H1 (cell line): ENCODE results near the gene SOBP. TPM values are rescaled to one million over a fixed set of nuclear protein-coding genes. Genes with fewer than 3 reads are reported as not detected.

Experiments used
- CTCF ChIA-PET: fragments of 300-600 bp; sonication (Branson Sonifier 250); formaldehyde crosslinking; loops from one replicate; lab custom pipeline; 2021; ENCODE audit not compliant: partially characterized antibody; lab: Charles Lee
- POLR2A ChIA-PET: fragments of 300-600 bp; sonication (Branson Sonifier 250); formaldehyde crosslinking; loops from one replicate; lab custom pipeline; 2021; ENCODE audit warnings: inconsistent platforms; ENCODE audit not compliant: partially characterized antibody; lab: Charles Lee
- DNase-seq, 2 experiments: peaks; one replicate each; pipeline versions ENCODE4 v3.0.0 to v3.0.0-alpha.2; 2010 to 2022; ENCODE audit warnings: low spot score in 2 of 2, low read depth in 1 of 2, mixed read lengths in 1 of 2
- FAIRE-seq: peaks from 2 replicates; lab custom pipeline; 2011; peaks lifted over from hg19 to GRCh38; lab: Jason Lieb, UNC
- H2AFZ ChIP-seq: 2 replicates; pipeline ENCODE4 v1.8.1; 2012; ENCODE audit warnings: low read length, inconsistent platforms
- H2AK5ac ChIP-seq: 2 replicates; pipeline ENCODE4 v1.6.1; 2013; ENCODE audit warnings: low read depth, low read length
- H2BK120ac ChIP-seq: replicated peaks from 2 replicates; pipeline ENCODE3; 2013; ENCODE audit warnings: low read depth, low read length, inconsistent platforms
- H2BK12ac ChIP-seq: 2 replicates; pipeline ENCODE4 v1.6.1; 2013; ENCODE audit warnings: low read depth, low read length
- H2BK15ac ChIP-seq: 2 replicates; pipeline ENCODE4 v1.6.1; 2013; ENCODE audit warnings: low read length
- H2BK20ac ChIP-seq: 2 replicates; pipeline ENCODE4 v1.6.1; 2013; ENCODE audit warnings: low read length
- H2BK5ac ChIP-seq: 2 replicates; pipeline ENCODE4 v1.6.1; 2013; ENCODE audit warnings: low read depth, low read length
- H3K14ac ChIP-seq: 2 replicates; pipeline ENCODE4 v1.6.1; 2013; ENCODE audit warnings: inconsistent platforms; ENCODE audit not compliant: insufficient read length
- H3K18ac ChIP-seq: 2 replicates; pipeline ENCODE4 v1.6.1; 2013; ENCODE audit warnings: low read length; ENCODE audit errors: extremely low read depth
- H3K23ac ChIP-seq: 2 replicates; pipeline ENCODE4 v1.6.1; 2013; ENCODE audit warnings: inconsistent platforms; ENCODE audit not compliant: insufficient read length
- H3K23me2 ChIP-seq: 2 replicates; pipeline ENCODE4 v1.6.1; 2013; ENCODE audit warnings: low read depth, low read length
- H3K27ac ChIP-seq: 2 replicates; pipeline ENCODE4 v1.6.1; 2011; ENCODE audit warnings: low read depth, low read length, inconsistent platforms
- H3K27me3 ChIP-seq, 4 experiments: replicated peaks in 1 of 4; 1 replicate in 1 of 4; 2 replicates in 3 of 4; pipeline versions ENCODE4 v1.6.1 to v1.8.1; 2011 to 2013; ENCODE audit warnings: low read length in 3 of 4, mild to moderate bottlenecking in 3 of 4, inconsistent platforms in 2 of 4, mixed read lengths in 2 of 4, moderate library complexity in 1 of 4; ENCODE audit not compliant: control insufficient read depth in 3 of 4, insufficient read depth in 3 of 4; ENCODE audit errors: extremely low read depth in 1 of 4
- H3K36me3 ChIP-seq, 4 experiments: 2 replicates each; pipeline versions ENCODE4 v1.6.1 to v1.8.1; 2011 to 2013; ENCODE audit warnings: mild to moderate bottlenecking in 4 of 4, low read length in 3 of 4, moderate library complexity in 2 of 4, control low read depth in 1 of 4, inconsistent platforms in 1 of 4; ENCODE audit not compliant: insufficient read depth in 4 of 4, control insufficient read depth in 2 of 4
- H3K4ac ChIP-seq: replicated peaks from 2 replicates; pipeline ENCODE3; 2013; ENCODE audit warnings: low read length, low read depth, mixed read lengths, inconsistent platforms; ENCODE audit not compliant: insufficient read length
- H3K4me1 ChIP-seq, 4 experiments: replicated peaks in 1 of 4; 1 replicate in 1 of 4; 2 replicates in 3 of 4; pipeline versions ENCODE4 v1.6.1 to v1.8.1; 2011 to 2013; ENCODE audit warnings: low read length in 3 of 4, inconsistent platforms in 2 of 4, mixed read lengths in 1 of 4; ENCODE audit not compliant: insufficient read depth in 4 of 4, control insufficient read depth in 3 of 4
- H3K4me2 ChIP-seq, 2 experiments: 2 replicates each; pipeline versions ENCODE4 v1.6.1 to v1.8.1; 2011 to 2013; ENCODE audit warnings: low read depth in 2 of 2, low read length in 2 of 2, control low read depth in 1 of 2, inconsistent platforms in 1 of 2, mild to moderate bottlenecking in 1 of 2; ENCODE audit not compliant: insufficient read depth in 1 of 2
- H3K4me3 ChIP-seq, 4 experiments: fragments of 200-600, 300-600 bp in 1 of 4; sonication (generic), shearing (Covaris generic), sonication (Bioruptor Twin) in 1 of 4; 2 replicates each; pipeline versions ENCODE4 v1.5.1 to v1.8.1; 2011 to 2016; ENCODE audit warnings: low read length in 4 of 4, low read depth in 3 of 4, control low read depth in 2 of 4, inconsistent platforms in 2 of 4, mild to moderate bottlenecking in 2 of 4, mixed read lengths in 1 of 4, moderate library complexity in 1 of 4; ENCODE audit not compliant: insufficient read depth in 2 of 4; ENCODE audit errors: extremely low read depth in 1 of 4
- H3K56ac ChIP-seq: replicated peaks from 2 replicates; pipeline ENCODE3; 2013; ENCODE audit warnings: low read depth, mild to moderate bottlenecking, mixed read lengths, low read length, inconsistent platforms; ENCODE audit not compliant: insufficient read length
- H3K79me1 ChIP-seq: 2 replicates; pipeline ENCODE4 v1.6.1; 2013; ENCODE audit warnings: low read depth, low read length, control low read depth
- H3K79me2 ChIP-seq, 2 experiments: 2 replicates each; pipeline versions ENCODE4 v1.6.1 to v1.8.1; 2012 to 2013; ENCODE audit warnings: low read length in 2 of 2, mild to moderate bottlenecking in 2 of 2, inconsistent platforms in 1 of 2; ENCODE audit not compliant: insufficient read depth in 2 of 2, control insufficient read depth in 1 of 2
- H3K9ac ChIP-seq, 4 experiments: replicated peaks in 1 of 4; 1 replicate in 1 of 4; 2 replicates in 3 of 4; pipeline versions ENCODE4 v1.6.1 to v1.8.1; 2011 to 2013; ENCODE audit warnings: low read depth in 3 of 4, low read length in 3 of 4, control low read depth in 2 of 4, mild to moderate bottlenecking in 2 of 4, moderate library complexity in 2 of 4, inconsistent platforms in 1 of 4; ENCODE audit errors: extremely low read depth in 1 of 4
- H3K9me3 ChIP-seq, 2 experiments: 2 replicates each; pipeline versions ENCODE4 v1.6.1 to v1.8.1; 2012 to 2013; ENCODE audit warnings: mild to moderate bottlenecking in 2 of 2, moderate library complexity in 2 of 2, control low read depth in 1 of 2, inconsistent platforms in 1 of 2, low read depth in 1 of 2, low read length in 1 of 2, mixed read lengths in 1 of 2; ENCODE audit not compliant: insufficient read depth in 2 of 2
- H4K20me1 ChIP-seq, 2 experiments: replicated peaks in 1 of 2; 2 replicates each; pipeline versions ENCODE3 to v1.8.1; 2011 to 2013; ENCODE audit warnings: inconsistent platforms in 2 of 2, low read length in 2 of 2, mild to moderate bottlenecking in 1 of 2; ENCODE audit not compliant: insufficient read depth in 2 of 2, control insufficient read depth in 1 of 2
- H4K5ac ChIP-seq: 2 replicates; pipeline ENCODE4 v1.6.1; 2013; ENCODE audit warnings: low read length, low read depth, mixed read lengths, inconsistent platforms; ENCODE audit not compliant: insufficient read length
- H4K8ac ChIP-seq: 2 replicates; pipeline ENCODE4 v1.8.0; 2013; ENCODE audit warnings: mild to moderate bottlenecking, moderate library complexity, low read length, inconsistent platforms; ENCODE audit not compliant: insufficient read depth; ENCODE audit errors: extremely low read depth
- H4K91ac ChIP-seq: replicated peaks from 2 replicates; pipeline ENCODE3; 2013; ENCODE audit warnings: low read length, mixed read lengths, inconsistent platforms; ENCODE audit not compliant: insufficient read length
- BCL11A ChIP-seq, 2 experiments: IDR thresholded peaks; one replicate each; pipeline ENCODE4 v1.6.1; 2011; ENCODE audit warnings: low read depth in 2 of 2, low read length in 2 of 2, mild to moderate bottlenecking in 2 of 2
- BRCA1 ChIP-seq: IDR thresholded peaks from 2 replicates; pipeline ENCODE4 v1.6.1; 2012; ENCODE audit warnings: low read depth, low read length, improper control_type of control experiment
- CBX8 ChIP-seq: fragments of 300-800, 300-1000 bp; sonication (generic); IDR thresholded peaks from 2 replicates; pipeline ENCODE4 v1.7.1; 2016; ENCODE audit warnings: low read depth, low read length, borderline replicate concordance
- GABPA ChIP-seq: IDR thresholded peaks from 2 replicates; pipeline ENCODE4 v1.6.1; 2011; ENCODE audit warnings: mild to moderate bottlenecking, low read length, moderate library complexity, borderline replicate concordance; ENCODE audit not compliant: insufficient read depth
- KDM4A ChIP-seq: IDR thresholded peaks from one replicate; pipeline ENCODE4 v1.7.1; 2012; ENCODE audit warnings: low read depth, mild to moderate bottlenecking, moderate library complexity, low read length, inconsistent platforms; ENCODE audit not compliant: severe bottlenecking
- POU5F1 ChIP-seq: IDR thresholded peaks from 2 replicates; pipeline ENCODE4 v1.6.1; 2011; ENCODE audit warnings: low read depth, mild to moderate bottlenecking, low read length, moderate library complexity
- SP2 ChIP-seq: IDR thresholded peaks from 2 replicates; pipeline ENCODE4 v1.6.1; 2012; ENCODE audit warnings: mild to moderate bottlenecking, low read length, inconsistent platforms
- SRF ChIP-seq: IDR thresholded peaks from 2 replicates; pipeline ENCODE4 v1.6.1; 2011; ENCODE audit warnings: mild to moderate bottlenecking, low read depth, low read length, moderate library complexity
- TBP ChIP-seq: IDR thresholded peaks from 2 replicates; pipeline ENCODE4 v1.6.1; 2011; ENCODE audit warnings: low read depth, low read length, improper control_type of control experiment
- TCF12 ChIP-seq: IDR thresholded peaks from 2 replicates; pipeline ENCODE4 v1.6.1; 2011; ENCODE audit warnings: low read depth, mild to moderate bottlenecking, low read length
- TEAD4 ChIP-seq: IDR thresholded peaks from 2 replicates; pipeline ENCODE4 v1.6.1; 2012; ENCODE audit warnings: low read depth, low read length, inconsistent platforms, mixed read lengths
- USF2 ChIP-seq: IDR thresholded peaks from 2 replicates; pipeline ENCODE4 v1.6.1; 2011; ENCODE audit warnings: low read length, improper control_type of control experiment
- WGBS, 2 experiments: shearing (Covaris generic) in 1 of 2; methylation state at CpG; one replicate each; pipeline versions ENCODE4 v1.1.6 to v1.1.7; 2013 to 2015; ENCODE audit warnings: low lambda C conversion rate in 2 of 2, mixed read lengths in 2 of 2, inconsistent platforms in 1 of 2, low coverage in 1 of 2, missing lambda C conversion rate in 1 of 2; ENCODE audit not compliant: insufficient replicate concordance in 2 of 2, insufficient coverage in 1 of 2, insufficient read length in 1 of 2; ENCODE audit errors: extremely low coverage in 1 of 2, missing lambda C conversion rate in 1 of 2; 5-methylcytosine and 5-hydroxymethylcytosine counted together
- polyA plus RNA-seq, 7 experiments: library from polyadenylated mRNA; depleted of rRNA in 3 of 7; stranded (reverse) in 5 of 7; unstranded in 2 of 7; fragments of >200 nt in 5 of 7; fragments of 200-250 nt in 2 of 7; gene quantifications; 1 replicate in 5 of 7; 2 replicates in 1 of 7; 4 replicates in 1 of 7; pipeline versions ENCODE4 v1.2.1 to v1.2.3, GENCODE V29; 2011 to 2013; ENCODE audit warnings: missing spikeins in 2 of 7, mixed read lengths in 2 of 7
- total RNA-seq: library from RNA; stranded (reverse); fragmentation: NEBNext Ultra II Directional; extraction: Animal tissue kit (Norgen Biotek cat#: 25700); gene quantifications from 2 replicates; pipeline ENCODE4 v1.2.1, GENCODE V29; 2021

The SOBP gene
- total and polyA plus RNA-seq, 2 of the 8 experiments (the other 6 are each of a cell fraction or from before 2014, with no cell fraction given): 0.45 to 6.2 TPM

GRCh38 chr6:107622269-107622668 lies 132.4 kb downstream of the SOBP start:
- TF ChIP-seq CBX8 (no peak), BRCA1 (no peak), GABPA (no peak), KDM4A (no peak), SP2 (no peak), TEAD4 (no peak), TBP (no peak), POU5F1 (no peak), BCL11A (IDR thresholded peaks at IDR 0.05; ENCODE audit: low read depth in 2 of 2, low read length in 2 of 2) (no peak), TCF12 (no peak), SRF (no peak), USF2 (no peak)
- TF ChIP-seq, all 59 proteins: peak for 0
- FAIRE-seq (no peak), DNase-seq (no peak)
- H3K36me3 ChIP-seq: no peaks in the 10 kb centered on the region
- no peak overlapping the region for H2BK5ac ChIP-seq
- H3K27me3 ChIP-seq: no peaks in the 10 kb centered on the region
- H3K23me2 ChIP-seq: no peaks in the 10 kb centered on the region
- no peak overlapping the region for H3K9ac ChIP-seq
- no peak overlapping the region for H3K4me2 ChIP-seq
- H3K79me2 ChIP-seq: no peaks in the 10 kb centered on the region
- H4K8ac ChIP-seq: peak overlapping the region; percentile 51; the same call in 1 of the 2 replicates
- H3K9me3 ChIP-seq: no peaks in the 10 kb centered on the region
- H2BK15ac ChIP-seq: no peak overlapping the region
- no peak overlapping the region for H4K91ac ChIP-seq
- H3K56ac ChIP-seq: no peak overlapping the region
- no peak overlapping the region for H2BK120ac ChIP-seq
- WGBS, 2 experiments: 76% methylated on average over 1 of the region's 1 CpG; no CpG with 5 or more reads in 1 of the 2 experiments
- no peak overlapping the region for H3K27ac ChIP-seq
- ChIA-PET POLR2A (no interaction called here), CTCF (interaction anchor here (1.3 kb wide), 1 partner anchor 9 kb away, joined by 4 read pairs; no protein-coding TSS in a partner anchor)
- no peaks in the 10 kb centered on the region for H4K20me1 ChIP-seq
- no peak overlapping the region for H2AK5ac ChIP-seq
- H3K4me1 ChIP-seq: peaks cover 0 to 23% (median 10%) of the 10 kb centered on the region in 4 experiments; a peak in 5 of 7 replicates
- H2BK12ac ChIP-seq: no peak overlapping the region
- H4K5ac ChIP-seq: no peak overlapping the region
- 0 out of 2 replicates have a peak overlapping the region, but pooled peaks have one; percentile 1 for H2BK20ac ChIP-seq
- no peak overlapping the region for H3K18ac ChIP-seq
- H2AFZ ChIP-seq: no peak overlapping the region
- no peak overlapping the region for H3K23ac ChIP-seq
- H3K14ac ChIP-seq: no peak overlapping the region
- H3K4ac ChIP-seq: no peak overlapping the region
- no peaks in the 10 kb centered on the region for H3K79me1 ChIP-seq
- no peak overlapping the region for H3K4me3 ChIP-seq
